ENCODE measurements around the gene NCKAP1.

DNA sequence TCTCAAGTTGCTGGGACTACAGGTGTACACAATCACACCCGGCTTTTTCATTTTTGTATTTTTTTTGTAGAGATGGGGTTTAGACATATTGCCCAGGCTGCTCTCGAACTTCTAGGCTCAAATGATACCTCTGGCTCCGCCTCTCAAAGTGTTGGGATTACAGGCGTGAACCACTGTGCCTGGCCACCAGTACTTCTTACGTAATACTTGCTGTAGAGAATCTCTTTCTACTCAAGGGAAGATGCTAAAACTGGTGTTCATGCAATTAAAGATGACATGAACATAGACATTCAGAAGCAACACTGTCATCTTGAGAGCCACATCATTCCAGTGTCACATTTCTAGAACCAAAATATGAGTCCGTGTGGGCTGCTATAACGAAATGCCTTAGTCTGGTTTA is 118.2 kb downstream of the NCKAP1 start:
- TF ChIP-seq, protein P1, sequence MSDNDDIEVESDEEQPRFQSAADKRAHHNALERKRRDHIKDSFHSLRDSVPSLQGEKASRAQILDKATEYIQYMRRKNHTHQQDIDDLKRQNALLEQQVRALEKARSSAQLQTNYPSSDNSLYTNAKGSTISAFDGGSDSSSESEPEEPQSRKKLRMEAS (IDR thresholded peaks at IDR 0.05; ENCODE audit: insufficient read depth, insufficient read length) = no peak
- TF ChIP-seq, protein P2, sequence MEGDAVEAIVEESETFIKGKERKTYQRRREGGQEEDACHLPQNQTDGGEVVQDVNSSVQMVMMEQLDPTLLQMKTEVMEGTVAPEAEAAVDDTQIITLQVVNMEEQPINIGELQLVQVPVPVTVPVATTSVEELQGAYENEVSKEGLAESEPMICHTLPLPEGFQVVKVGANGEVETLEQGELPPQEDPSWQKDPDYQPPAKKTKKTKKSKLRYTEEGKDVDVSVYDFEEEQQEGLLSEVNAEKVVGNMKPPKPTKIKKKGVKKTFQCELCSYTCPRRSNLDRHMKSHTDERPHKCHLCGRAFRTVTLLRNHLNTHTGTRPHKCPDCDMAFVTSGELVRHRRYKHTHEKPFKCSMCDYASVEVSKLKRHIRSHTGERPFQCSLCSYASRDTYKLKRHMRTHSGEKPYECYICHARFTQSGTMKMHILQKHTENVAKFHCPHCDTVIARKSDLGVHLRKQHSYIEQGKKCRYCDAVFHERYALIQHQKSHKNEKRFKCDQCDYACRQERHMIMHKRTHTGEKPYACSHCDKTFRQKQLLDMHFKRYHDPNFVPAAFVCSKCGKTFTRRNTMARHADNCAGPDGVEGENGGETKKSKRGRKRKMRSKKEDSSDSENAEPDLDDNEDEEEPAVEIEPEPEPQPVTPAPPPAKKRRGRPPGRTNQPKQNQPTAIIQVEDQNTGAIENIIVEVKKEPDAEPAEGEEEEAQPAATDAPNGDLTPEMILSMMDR (IDR thresholded peaks at IDR 0.05; ENCODE audit: extremely low read depth in 1 of 2, insufficient read depth in 1 of 2, low read depth in 1 of 2, low read length in 2 of 2) = no peak
- TF ChIP-seq POLR2A (IDR thresholded peaks at IDR 0.05; ENCODE audit: low read depth, low read length) (no peak), EZH2 (IDR thresholded peaks at IDR 0.05; ENCODE audit: borderline replicate concordance, low read depth, low read length, severe bottlenecking) (no peak), POLR2AphosphoS5 (IDR thresholded peaks at IDR 0.05; ENCODE audit: insufficient read depth, low read depth, low read length) (no peak)

Data from endothelial cell of umbilical vein (primary cell).